ENCODE results near the gene WDTC1. TPM values are rescaled to one million over a fixed set of nuclear protein-coding genes. Genes with fewer than 3 reads are reported as not detected.

WDTC1 gene
- total and polyA plus RNA-seq, 4 donors: 4.6 to 25.0 (median 19.6) TPM

DNA sequence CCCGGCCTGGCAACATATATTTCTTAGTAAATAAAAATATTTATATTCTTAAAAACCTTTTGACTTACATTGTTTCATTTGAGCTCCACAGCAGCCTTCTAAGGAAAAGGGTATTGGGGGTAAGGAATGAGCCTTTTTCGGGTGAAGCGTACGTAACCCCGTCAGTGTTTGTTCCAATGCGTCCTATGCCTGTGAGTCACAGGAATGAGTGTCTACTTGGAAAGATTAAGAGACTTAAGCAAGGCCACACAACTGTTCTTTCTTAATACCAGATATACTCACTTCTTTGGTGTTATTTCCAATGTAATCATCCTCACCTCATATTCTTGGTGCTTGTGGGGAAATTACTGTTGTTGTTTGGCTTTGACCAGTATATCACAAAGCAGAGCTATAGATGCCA lies 22.7 kb downstream of the WDTC1 start:
- H3K27me3 ChIP-seq (ENCODE audit: control insufficient read depth in 4 of 4, insufficient read depth in 4 of 4, low read length in 3 of 4): no peaks in the 10 kb centered on the region
- H3K4me1 ChIP-seq (ENCODE audit: control insufficient read depth in 4 of 4, insufficient read depth in 4 of 4, low read length in 3 of 4): peaks cover 0 to 5% (median under 1%) of the 10 kb centered on the region in 4 donors
- WGBS: 99% methylated on average over 6 of the region's 6 CpGs
- TF ChIP-seq GABPA (IDR thresholded peaks at IDR 0.05 in 1 of 2, conservative IDR thresholded peaks at IDR 0.05 in 1 of 2) (no peak), RAD21 (IDR thresholded peaks at IDR 0.05) (no peak), YY1 (IDR thresholded peaks at IDR 0.05) (no peak), NR2F2 (IDR thresholded peaks at IDR 0.05) (no peak), FOXA2 (IDR thresholded peaks at IDR 0.05) (no peak), HNF4G (IDR thresholded peaks at IDR 0.05) (no peak), JUND (IDR thresholded peaks at IDR 0.05) (no peak), TAF1 (conservative IDR thresholded peaks at IDR 0.05) (no peak), RXRA (IDR thresholded peaks at IDR 0.05) (no peak)
- TF ChIP-seq, protein P1, sequence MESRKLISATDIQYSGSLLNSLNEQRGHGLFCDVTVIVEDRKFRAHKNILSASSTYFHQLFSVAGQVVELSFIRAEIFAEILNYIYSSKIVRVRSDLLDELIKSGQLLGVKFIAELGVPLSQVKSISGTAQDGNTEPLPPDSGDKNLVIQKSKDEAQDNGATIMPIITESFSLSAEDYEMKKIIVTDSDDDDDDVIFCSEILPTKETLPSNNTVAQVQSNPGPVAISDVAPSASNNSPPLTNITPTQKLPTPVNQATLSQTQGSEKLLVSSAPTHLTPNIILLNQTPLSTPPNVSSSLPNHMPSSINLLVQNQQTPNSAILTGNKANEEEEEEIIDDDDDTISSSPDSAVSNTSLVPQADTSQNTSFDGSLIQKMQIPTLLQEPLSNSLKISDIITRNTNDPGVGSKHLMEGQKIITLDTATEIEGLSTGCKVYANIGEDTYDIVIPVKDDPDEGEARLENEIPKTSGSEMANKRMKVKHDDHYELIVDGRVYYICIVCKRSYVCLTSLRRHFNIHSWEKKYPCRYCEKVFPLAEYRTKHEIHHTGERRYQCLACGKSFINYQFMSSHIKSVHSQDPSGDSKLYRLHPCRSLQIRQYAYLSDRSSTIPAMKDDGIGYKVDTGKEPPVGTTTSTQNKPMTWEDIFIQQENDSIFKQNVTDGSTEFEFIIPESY (IDR thresholded peaks at IDR 0.05): no peak
- TF ChIP-seq, protein P2, sequence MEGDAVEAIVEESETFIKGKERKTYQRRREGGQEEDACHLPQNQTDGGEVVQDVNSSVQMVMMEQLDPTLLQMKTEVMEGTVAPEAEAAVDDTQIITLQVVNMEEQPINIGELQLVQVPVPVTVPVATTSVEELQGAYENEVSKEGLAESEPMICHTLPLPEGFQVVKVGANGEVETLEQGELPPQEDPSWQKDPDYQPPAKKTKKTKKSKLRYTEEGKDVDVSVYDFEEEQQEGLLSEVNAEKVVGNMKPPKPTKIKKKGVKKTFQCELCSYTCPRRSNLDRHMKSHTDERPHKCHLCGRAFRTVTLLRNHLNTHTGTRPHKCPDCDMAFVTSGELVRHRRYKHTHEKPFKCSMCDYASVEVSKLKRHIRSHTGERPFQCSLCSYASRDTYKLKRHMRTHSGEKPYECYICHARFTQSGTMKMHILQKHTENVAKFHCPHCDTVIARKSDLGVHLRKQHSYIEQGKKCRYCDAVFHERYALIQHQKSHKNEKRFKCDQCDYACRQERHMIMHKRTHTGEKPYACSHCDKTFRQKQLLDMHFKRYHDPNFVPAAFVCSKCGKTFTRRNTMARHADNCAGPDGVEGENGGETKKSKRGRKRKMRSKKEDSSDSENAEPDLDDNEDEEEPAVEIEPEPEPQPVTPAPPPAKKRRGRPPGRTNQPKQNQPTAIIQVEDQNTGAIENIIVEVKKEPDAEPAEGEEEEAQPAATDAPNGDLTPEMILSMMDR (IDR thresholded peaks at IDR 0.05; ENCODE audit: low read depth, low read length, missing input control): no peak
- TF ChIP-seq, protein P3, sequence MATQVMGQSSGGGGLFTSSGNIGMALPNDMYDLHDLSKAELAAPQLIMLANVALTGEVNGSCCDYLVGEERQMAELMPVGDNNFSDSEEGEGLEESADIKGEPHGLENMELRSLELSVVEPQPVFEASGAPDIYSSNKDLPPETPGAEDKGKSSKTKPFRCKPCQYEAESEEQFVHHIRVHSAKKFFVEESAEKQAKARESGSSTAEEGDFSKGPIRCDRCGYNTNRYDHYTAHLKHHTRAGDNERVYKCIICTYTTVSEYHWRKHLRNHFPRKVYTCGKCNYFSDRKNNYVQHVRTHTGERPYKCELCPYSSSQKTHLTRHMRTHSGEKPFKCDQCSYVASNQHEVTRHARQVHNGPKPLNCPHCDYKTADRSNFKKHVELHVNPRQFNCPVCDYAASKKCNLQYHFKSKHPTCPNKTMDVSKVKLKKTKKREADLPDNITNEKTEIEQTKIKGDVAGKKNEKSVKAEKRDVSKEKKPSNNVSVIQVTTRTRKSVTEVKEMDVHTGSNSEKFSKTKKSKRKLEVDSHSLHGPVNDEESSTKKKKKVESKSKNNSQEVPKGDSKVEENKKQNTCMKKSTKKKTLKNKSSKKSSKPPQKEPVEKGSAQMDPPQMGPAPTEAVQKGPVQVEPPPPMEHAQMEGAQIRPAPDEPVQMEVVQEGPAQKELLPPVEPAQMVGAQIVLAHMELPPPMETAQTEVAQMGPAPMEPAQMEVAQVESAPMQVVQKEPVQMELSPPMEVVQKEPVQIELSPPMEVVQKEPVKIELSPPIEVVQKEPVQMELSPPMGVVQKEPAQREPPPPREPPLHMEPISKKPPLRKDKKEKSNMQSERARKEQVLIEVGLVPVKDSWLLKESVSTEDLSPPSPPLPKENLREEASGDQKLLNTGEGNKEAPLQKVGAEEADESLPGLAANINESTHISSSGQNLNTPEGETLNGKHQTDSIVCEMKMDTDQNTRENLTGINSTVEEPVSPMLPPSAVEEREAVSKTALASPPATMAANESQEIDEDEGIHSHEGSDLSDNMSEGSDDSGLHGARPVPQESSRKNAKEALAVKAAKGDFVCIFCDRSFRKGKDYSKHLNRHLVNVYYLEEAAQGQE (IDR thresholded peaks at IDR 0.05): no peak
- TF ChIP-seq, protein P4, sequence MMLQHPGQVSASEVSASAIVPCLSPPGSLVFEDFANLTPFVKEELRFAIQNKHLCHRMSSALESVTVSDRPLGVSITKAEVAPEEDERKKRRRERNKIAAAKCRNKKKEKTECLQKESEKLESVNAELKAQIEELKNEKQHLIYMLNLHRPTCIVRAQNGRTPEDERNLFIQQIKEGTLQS (IDR thresholded peaks at IDR 0.05): no peak
- TF ChIP-seq, protein P5, sequence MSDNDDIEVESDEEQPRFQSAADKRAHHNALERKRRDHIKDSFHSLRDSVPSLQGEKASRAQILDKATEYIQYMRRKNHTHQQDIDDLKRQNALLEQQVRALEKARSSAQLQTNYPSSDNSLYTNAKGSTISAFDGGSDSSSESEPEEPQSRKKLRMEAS (IDR thresholded peaks at IDR 0.05): no peak
- H3K36me3 ChIP-seq (ENCODE audit: control insufficient read depth in 4 of 4, insufficient read depth in 3 of 4, low read depth in 1 of 4, low read length in 3 of 4): peaks cover 0 to 2% (median 1%) of the 10 kb centered on the region in 4 donors
- H3K4me3 ChIP-seq (ENCODE audit: low read depth in 1 of 3, low read length in 3 of 3): no peak overlapping the region
- H3K9ac ChIP-seq (ENCODE audit: low read depth in 1 of 2, low read length in 2 of 2): no peak overlapping the region
- H3K27ac ChIP-seq (ENCODE audit: low read depth in 1 of 2, low read length in 2 of 2): no peak overlapping the region
- no peak for DNase-seq (ENCODE audit: low spot score)
- no peaks in the 10 kb centered on the region for H3K9me3 ChIP-seq (ENCODE audit: control insufficient read depth in 4 of 4, low read length in 3 of 4)

DNA sequence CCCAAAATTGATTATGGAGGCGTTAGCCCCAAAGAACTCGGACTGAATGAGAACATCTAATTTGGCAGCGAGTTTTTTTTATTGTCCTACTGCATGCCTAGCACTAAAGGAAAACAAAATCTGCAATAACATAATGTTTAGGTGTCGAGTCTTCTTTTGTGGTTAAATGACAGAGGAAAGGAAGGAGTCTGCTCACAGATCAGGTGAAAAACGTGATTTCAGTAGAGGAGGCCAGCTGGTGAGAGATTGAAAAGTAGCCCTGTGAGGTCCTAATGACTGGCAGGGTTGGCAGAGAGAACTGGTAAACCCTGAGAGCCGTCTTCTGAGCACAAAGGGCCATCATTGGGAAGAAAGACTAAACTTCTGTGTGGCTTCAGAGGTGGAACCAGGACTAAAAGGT lies 24.2 kb downstream of the WDTC1 start:
- Histone ChIP-seq H3K36me3 (ENCODE audit: control insufficient read depth in 4 of 4, insufficient read depth in 3 of 4, low read depth in 1 of 4, low read length in 3 of 4) (peaks cover 0 to 6% (median 3%) of the 10 kb centered on the region in 4 donors), H3K9me3 (ENCODE audit: control insufficient read depth in 4 of 4, low read length in 3 of 4) (no peaks in the 10 kb centered on the region), H3K4me1 (ENCODE audit: control insufficient read depth in 4 of 4, insufficient read depth in 4 of 4, low read length in 3 of 4) (peaks cover 0 to 3% (median under 1%) of the 10 kb centered on the region in 4 donors), H3K4me3 (ENCODE audit: low read depth in 1 of 3, low read length in 3 of 3) (no peak overlapping the region), H3K9ac (ENCODE audit: low read depth in 1 of 2, low read length in 2 of 2) (no peak overlapping the region), H3K27me3 (ENCODE audit: control insufficient read depth in 4 of 4, insufficient read depth in 4 of 4, low read length in 3 of 4) (no peaks in the 10 kb centered on the region), H3K27ac (ENCODE audit: low read depth in 1 of 2, low read length in 2 of 2) (no peak overlapping the region)
- WGBS: 85% methylated on average over 6 of the region's 6 CpGs
- TF ChIP-seq YY1 (IDR thresholded peaks at IDR 0.05): no peak
- TF ChIP-seq, protein P1 (IDR thresholded peaks at IDR 0.05): no peak
- no peak for TF ChIP-seq JUND (IDR thresholded peaks at IDR 0.05)
- TF ChIP-seq, protein P4 (IDR thresholded peaks at IDR 0.05): no peak
- TF ChIP-seq, protein P5 (IDR thresholded peaks at IDR 0.05): no peak
- TF ChIP-seq EGR1 (IDR thresholded peaks at IDR 0.05; ENCODE audit: low read depth in 2 of 2): no peak
- TF ChIP-seq HNF4A (conservative IDR thresholded peaks at IDR 0.05): no peak
- TF ChIP-seq RAD21 (IDR thresholded peaks at IDR 0.05): no peak
- no peak for TF ChIP-seq HNF4G (IDR thresholded peaks at IDR 0.05)
- TF ChIP-seq, protein P3 (IDR thresholded peaks at IDR 0.05): no peak
- TF ChIP-seq RXRA (IDR thresholded peaks at IDR 0.05): no peak
- DNase-seq (ENCODE audit: low spot score): no peak
